ENCODE measurements around the gene PRDM13.

DNA sequence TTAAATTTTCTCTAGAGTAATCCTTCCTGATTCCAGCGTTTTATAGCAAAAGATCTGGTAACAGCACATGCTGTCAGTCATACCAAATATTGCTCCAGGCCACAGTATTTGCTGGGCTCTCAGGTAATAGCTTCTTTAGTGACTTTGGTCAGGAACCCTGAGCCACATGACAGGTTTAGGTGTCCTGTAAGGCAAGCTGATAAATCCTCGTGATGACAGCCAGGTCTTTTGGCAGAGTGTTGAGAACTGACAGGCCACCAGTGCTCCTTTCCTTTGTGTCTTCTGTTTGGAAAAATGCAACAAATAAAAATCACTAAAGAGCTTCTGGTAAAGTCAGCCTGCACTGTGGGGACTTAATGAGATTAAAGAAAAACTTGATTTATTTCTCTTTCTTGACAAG lies 34.6 kb downstream of the PRDM13 start:
- TF ChIP-seq, protein P1, sequence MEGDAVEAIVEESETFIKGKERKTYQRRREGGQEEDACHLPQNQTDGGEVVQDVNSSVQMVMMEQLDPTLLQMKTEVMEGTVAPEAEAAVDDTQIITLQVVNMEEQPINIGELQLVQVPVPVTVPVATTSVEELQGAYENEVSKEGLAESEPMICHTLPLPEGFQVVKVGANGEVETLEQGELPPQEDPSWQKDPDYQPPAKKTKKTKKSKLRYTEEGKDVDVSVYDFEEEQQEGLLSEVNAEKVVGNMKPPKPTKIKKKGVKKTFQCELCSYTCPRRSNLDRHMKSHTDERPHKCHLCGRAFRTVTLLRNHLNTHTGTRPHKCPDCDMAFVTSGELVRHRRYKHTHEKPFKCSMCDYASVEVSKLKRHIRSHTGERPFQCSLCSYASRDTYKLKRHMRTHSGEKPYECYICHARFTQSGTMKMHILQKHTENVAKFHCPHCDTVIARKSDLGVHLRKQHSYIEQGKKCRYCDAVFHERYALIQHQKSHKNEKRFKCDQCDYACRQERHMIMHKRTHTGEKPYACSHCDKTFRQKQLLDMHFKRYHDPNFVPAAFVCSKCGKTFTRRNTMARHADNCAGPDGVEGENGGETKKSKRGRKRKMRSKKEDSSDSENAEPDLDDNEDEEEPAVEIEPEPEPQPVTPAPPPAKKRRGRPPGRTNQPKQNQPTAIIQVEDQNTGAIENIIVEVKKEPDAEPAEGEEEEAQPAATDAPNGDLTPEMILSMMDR (IDR thresholded peaks at IDR 0.05 in 4 of 5, conservative IDR thresholded peaks at IDR 0.05 in 1 of 5): no peak
- no peak for TF ChIP-seq POLR2A (IDR thresholded peaks at IDR 0.05)

Measured in gastrocnemius medialis (tissue), 4 donors.